Fibroblast of pulmonary artery (primary cell): ENCODE results near the gene FYTTD1.

ENCODE experiments used
- DNase-seq: peaks from one replicate; pipeline ENCODE4 v3.0.0-alpha.2; 2010; ENCODE audit warnings: low read depth
- H3K4me3 ChIP-seq: replicated peaks from 2 replicates; pipeline ENCODE4 v1.5.1; 2011; ENCODE audit warnings: low read depth, mild to moderate bottlenecking, control low read depth, low read length, moderate library complexity
- CTCF ChIP-seq: IDR thresholded peaks from 2 replicates; pipeline ENCODE4 v1.5.1; 2011; ENCODE audit warnings: mild to moderate bottlenecking, control low read depth, low read length, inconsistent platforms; ENCODE audit errors: missing control alignments

The FYTTD1 gene

GRCh38 chr3:197782230-197782629 lies 32.5 kb downstream of the FYTTD1 start:
- no peak for TF ChIP-seq CTCF
- DNase-seq: no peak
- no peak overlapping the region for H3K4me3 ChIP-seq

GRCh38 chr3:197784019-197784585 lies 34.4 kb downstream of the FYTTD1 start:
- DNase-seq: no peak
- TF ChIP-seq CTCF: no peak
- H3K4me3 ChIP-seq: no peak overlapping the region

- DNase-seq: no peak
- no peak for TF ChIP-seq CTCF
- no peak overlapping the region for H3K4me3 ChIP-seq
These were observed 37.7 kb downstream of the FYTTD1 start for GRCh38 chr3:197787412-197787811.

GRCh38 chr3:197789309-197789708 lies 39.6 kb downstream of the FYTTD1 start:
- no peak for TF ChIP-seq CTCF
- no peak for DNase-seq
- no peak overlapping the region for H3K4me3 ChIP-seq

GRCh38 chr3:197790033-197790432 lies 40.4 kb downstream of the FYTTD1 start:
- TF ChIP-seq CTCF: no peak
- H3K4me3 ChIP-seq: no peak overlapping the region
- no peak for DNase-seq

- no peak for TF ChIP-seq CTCF
- DNase-seq: peak; percentile 80
- H3K4me3 ChIP-seq: peak within 1 kb of the TSS; percentile 86
These were observed 41.6 kb downstream of the FYTTD1 start, which contains the start of gene LRCH3 for GRCh38 chr3:197791113-197791891. Gene LRCH3 (plus strand): TSS chr3:197791254. CDS start chr3:197791279, 25 bp downstream.
